GM23248 (cell line): Measurements from ENCODE around the gene KRT83. TPM values are rescaled to one million over a fixed set of nuclear protein-coding genes. Genes with fewer than 3 reads are reported as not detected.

ENCODE experiments used
- DNase-seq: peaks from one replicate; pipeline ENCODE4 v3.0.0-alpha.2; 2015
- H2AFZ ChIP-seq: fragments of 200-600 bp; sonication (generic); 2 replicates; pipeline ENCODE4 v1.6.1; 2016; ENCODE audit warnings: antibody characterized with exemption
- H3F3A ChIP-seq: fragments of 200-600 bp; sonication (generic); 2 replicates; pipeline ENCODE4 v1.6.1; 2016; ENCODE audit warnings: mild to moderate bottlenecking, antibody characterized with exemption, mixed run types; ENCODE audit not compliant: insufficient read depth
- H3K27ac ChIP-seq: fragments of 200-600 bp; sonication (generic); 2 replicates; pipeline ENCODE4 v1.5.1; 2016; ENCODE audit warnings: mild to moderate bottlenecking
- H3K27me3 ChIP-seq: fragments of 200-600 bp; sonication (generic); replicated peaks from 2 replicates; pipeline ENCODE4 v1.6.1; 2016; ENCODE audit warnings: mild to moderate bottlenecking; ENCODE audit not compliant: insufficient read depth
- H3K36me3 ChIP-seq: fragments of 200-600 bp; sonication (generic); 2 replicates; pipeline ENCODE4 v1.6.1; 2016; ENCODE audit warnings: low read depth, mild to moderate bottlenecking
- H3K4me1 ChIP-seq: fragments of 200-600 bp; sonication (generic); 2 replicates; pipeline ENCODE4 v1.6.1; 2016; ENCODE audit warnings: mild to moderate bottlenecking; ENCODE audit not compliant: insufficient read depth
- H3K4me2 ChIP-seq: fragments of 200-600 bp; sonication (generic); one replicate; pipeline ENCODE4 v1.6.1; 2016; ENCODE audit warnings: mild to moderate bottlenecking; ENCODE audit not compliant: unreplicated experiment
- H3K4me3 ChIP-seq: fragments of 200-600 bp; sonication (generic); 2 replicates; pipeline ENCODE4 v1.5.1; 2016; ENCODE audit warnings: mild to moderate bottlenecking
- H3K79me2 ChIP-seq: fragments of 200-600 bp; sonication (generic); 2 replicates; pipeline ENCODE4 v1.6.1; 2016; ENCODE audit warnings: mild to moderate bottlenecking; ENCODE audit not compliant: insufficient read depth
- H3K9ac ChIP-seq: fragments of 200-600 bp; sonication (generic); 2 replicates; pipeline ENCODE4 v1.6.1; 2016; ENCODE audit warnings: mild to moderate bottlenecking
- H3K9me2 ChIP-seq: fragments of 200-600 bp; sonication (generic); 2 replicates; pipeline ENCODE4 v1.6.1; 2016; ENCODE audit warnings: mixed run types, mild to moderate bottlenecking, moderate library complexity; ENCODE audit not compliant: insufficient read depth
- H3K9me3 ChIP-seq: fragments of 200-600 bp; sonication (generic); one replicate; pipeline ENCODE4 v1.6.1; 2017; ENCODE audit warnings: low read depth
- H4K20me1 ChIP-seq: fragments of 200-600 bp; sonication (generic); 2 replicates; pipeline ENCODE4 v1.6.0; 2016; ENCODE audit not compliant: insufficient read depth
- EZH2 ChIP-seq: fragments of 200-600 bp; sonication (generic); IDR thresholded peaks from 2 replicates; pipeline ENCODE4 v1.6.1; 2018; ENCODE audit warnings: antibody characterized with exemption, mild to moderate bottlenecking; ENCODE audit not compliant: insufficient read depth, poor library complexity, severe bottlenecking
- EZH2phosphoT487 ChIP-seq: fragments of 200-600 bp; sonication (generic); IDR thresholded peaks from 2 replicates; pipeline ENCODE4 v1.6.1; 2018; ENCODE audit warnings: antibody characterized with exemption, moderate library complexity, mild to moderate bottlenecking, low read depth; ENCODE audit not compliant: insufficient read depth
- WGBS, 2 experiments: methylation state at CpG; one replicate each; pipeline ENCODE4 v1.1.6; 2015 to 2017; ENCODE audit warnings: low lambda C conversion rate in 2 of 2, low coverage in 1 of 2; ENCODE audit errors: missing lambda C conversion rate in 2 of 2; 5-methylcytosine and 5-hydroxymethylcytosine counted together
- in situ Hi-C: fragments of 300-500 bp; cut with MboI; formaldehyde crosslinking; loops from 2 replicates; pipeline ENCODE4 v1.15.0; 2020
- polyA plus RNA-seq: library from polyadenylated mRNA; unstranded; fragments of >200 nt; fragmentation: Nextera tagmentation; extraction: Ambion mirVana; gene quantifications from 2 replicates; pipeline ENCODE4 v1.2.1, GENCODE V29; 2016
- total RNA-seq: library from RNA; depleted of rRNA; stranded (reverse); fragments of >200 nt; shearing (Covaris generic); gene quantifications from 2 replicates; pipeline ENCODE4 v1.2.3, GENCODE V29; 2014

The KRT83 gene
- total and polyA plus RNA-seq, 2 experiments from 2014 or later = not detected

- no peak overlapping the region for H3K4me2 ChIP-seq
- H3F3A ChIP-seq = no peaks in the 10 kb centered on the region; the same call in 1 of the 2 replicates
- 41 to 42% methylated on average over 1 of the region's 1 CpG for WGBS, 2 experiments
- H3K27ac ChIP-seq = no peak overlapping the region
- H3K9ac ChIP-seq = no peak overlapping the region
- H3K4me1 ChIP-seq = peaks cover 10% of the 10 kb centered on the region; the same call in 1 of the 2 replicates
- H2AFZ ChIP-seq = no peak overlapping the region
- H3K4me3 ChIP-seq = no peak overlapping the region
- H3K9me3 ChIP-seq = no peaks in the 10 kb centered on the region
- H3K36me3 ChIP-seq = no peaks in the 10 kb centered on the region
- H3K79me2 ChIP-seq = no peaks in the 10 kb centered on the region
- no peaks in the 10 kb centered on the region for H3K9me2 ChIP-seq
- peak; percentile 51 for DNase-seq
- H3K27me3 ChIP-seq = no peaks in the 10 kb centered on the region
- TF ChIP-seq EZH2phosphoT487 (no peak), EZH2 (no peak)
- H4K20me1 ChIP-seq = no peaks in the 10 kb centered on the region
- in situ Hi-C loops = no loop called here
These were observed 50.0 kb downstream of the KRT83 start for GRCh38 chr12:52271158-52271557.

- in situ Hi-C loops = no loop called here
- WGBS, 2 experiments = 71 to 82% methylated on average over 6 of the region's 6 CpGs
These were observed 50.6 kb downstream of the KRT83 start for GRCh38 chr12:52270541-52271070.

GRCh38 chr12:52268212-52268611 lies 53.0 kb downstream of the KRT83 start:
- peaks cover 10% of the 10 kb centered on the region; the same call in 1 of the 2 replicates for H3K4me1 ChIP-seq
- H4K20me1 ChIP-seq = no peaks in the 10 kb centered on the region
- no peak overlapping the region for H3K4me3 ChIP-seq
- no peaks in the 10 kb centered on the region for H3K79me2 ChIP-seq
- no peaks in the 10 kb centered on the region for H3K9me3 ChIP-seq
- TF ChIP-seq EZH2 (no peak), EZH2phosphoT487 (no peak)
- peak; percentile 69 for DNase-seq
- no peaks in the 10 kb centered on the region for H3K9me2 ChIP-seq
- H3K9ac ChIP-seq = no peak overlapping the region
- in situ Hi-C loops = no loop called here
- no peaks in the 10 kb centered on the region for H3K36me3 ChIP-seq
- H3K27ac ChIP-seq = no peak overlapping the region
- no peaks in the 10 kb centered on the region for H3K27me3 ChIP-seq
- H2AFZ ChIP-seq = no peak overlapping the region
- peak overlapping the region; percentile 7 for H3K4me2 ChIP-seq
- no peaks in the 10 kb centered on the region; the same call in 1 of the 2 replicates for H3F3A ChIP-seq
- WGBS, 2 experiments = 71% methylated on average over 2 of the region's 2 CpGs

More at GRCh38 chr12:52270541-52271070, 50.6 kb downstream of the KRT83 start:
- Histone ChIP-seq H3K9me2 (no peaks in the 10 kb centered on the region), H3K79me2 (no peaks in the 10 kb centered on the region), H3K36me3 (no peaks in the 10 kb centered on the region), H3K4me3 (no peak overlapping the region), H3K4me2 (no peak overlapping the region), H2AFZ (no peak overlapping the region), H3K27me3 (no peaks in the 10 kb centered on the region), H3K27ac (no peak overlapping the region), H3K9me3 (no peaks in the 10 kb centered on the region), H3K4me1 (peaks cover 10% of the 10 kb centered on the region; the same call in 1 of the 2 replicates), H3K9ac (no peak overlapping the region), H4K20me1 (no peaks in the 10 kb centered on the region), H3F3A (no peaks in the 10 kb centered on the region; the same call in 1 of the 2 replicates)
- no peak for TF ChIP-seq EZH2phosphoT487
- TF ChIP-seq EZH2 = no peak
- no peak for DNase-seq

DNA sequence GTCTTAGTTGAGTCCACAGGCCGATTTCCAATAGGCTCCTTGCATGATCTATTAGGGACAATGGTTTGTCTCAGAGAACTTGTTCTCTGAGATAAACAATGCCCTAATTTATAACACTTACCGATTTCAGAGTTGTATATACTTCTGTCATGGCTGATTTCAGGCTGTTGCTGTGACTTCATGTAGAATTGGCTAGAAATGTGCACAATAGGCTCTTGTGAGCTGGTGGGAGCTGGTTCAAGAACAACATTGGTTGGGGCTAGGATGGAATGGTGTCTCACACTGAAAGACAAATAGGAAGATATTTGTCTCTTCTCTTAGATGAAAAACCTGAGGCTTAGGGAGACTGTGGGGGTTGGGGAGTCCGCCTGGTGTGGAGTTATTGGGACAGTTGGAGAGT lies 53.5 kb downstream of the KRT83 start:
- no peaks in the 10 kb centered on the region for H3K9me3 ChIP-seq
- no peak overlapping the region for H3K27ac ChIP-seq
- H3K9me2 ChIP-seq = no peaks in the 10 kb centered on the region
- in situ Hi-C loops = no loop called here
- no peak for DNase-seq
- H3K27me3 ChIP-seq = no peaks in the 10 kb centered on the region
- no peak for TF ChIP-seq EZH2
- TF ChIP-seq EZH2phosphoT487 = no peak
- H3K79me2 ChIP-seq = no peaks in the 10 kb centered on the region
- no peaks in the 10 kb centered on the region; the same call in 1 of the 2 replicates for H3F3A ChIP-seq
- H3K9ac ChIP-seq = no peak overlapping the region
- 83 to 86% methylated on average over 3 of the region's 3 CpGs for WGBS, 2 experiments
- H3K4me3 ChIP-seq = no peak overlapping the region
- peaks cover 10% of the 10 kb centered on the region; the same call in 1 of the 2 replicates for H3K4me1 ChIP-seq
- H3K36me3 ChIP-seq = no peaks in the 10 kb centered on the region
- H2AFZ ChIP-seq = no peak overlapping the region
- no peaks in the 10 kb centered on the region for H4K20me1 ChIP-seq
- peak overlapping the region; percentile 7 for H3K4me2 ChIP-seq
